Activated CD4-positive, alpha-beta T cell treated with anti-CD3 and anti-CD28 coated beads, Interleukin-2, Interleukin-4, amounts not matched to agents 100 ng/mL and 50 ng/mL, durations not matched to agents 16 hours and 8 hours (primary cell): ENCODE data around the gene KIAA0040.

Experiments used
- DNase-seq: peaks from one replicate; pipeline ENCODE4 v3.0.0-alpha.2; 2020; ENCODE audit warnings: low spot score

Gene KIAA0040

DNA sequence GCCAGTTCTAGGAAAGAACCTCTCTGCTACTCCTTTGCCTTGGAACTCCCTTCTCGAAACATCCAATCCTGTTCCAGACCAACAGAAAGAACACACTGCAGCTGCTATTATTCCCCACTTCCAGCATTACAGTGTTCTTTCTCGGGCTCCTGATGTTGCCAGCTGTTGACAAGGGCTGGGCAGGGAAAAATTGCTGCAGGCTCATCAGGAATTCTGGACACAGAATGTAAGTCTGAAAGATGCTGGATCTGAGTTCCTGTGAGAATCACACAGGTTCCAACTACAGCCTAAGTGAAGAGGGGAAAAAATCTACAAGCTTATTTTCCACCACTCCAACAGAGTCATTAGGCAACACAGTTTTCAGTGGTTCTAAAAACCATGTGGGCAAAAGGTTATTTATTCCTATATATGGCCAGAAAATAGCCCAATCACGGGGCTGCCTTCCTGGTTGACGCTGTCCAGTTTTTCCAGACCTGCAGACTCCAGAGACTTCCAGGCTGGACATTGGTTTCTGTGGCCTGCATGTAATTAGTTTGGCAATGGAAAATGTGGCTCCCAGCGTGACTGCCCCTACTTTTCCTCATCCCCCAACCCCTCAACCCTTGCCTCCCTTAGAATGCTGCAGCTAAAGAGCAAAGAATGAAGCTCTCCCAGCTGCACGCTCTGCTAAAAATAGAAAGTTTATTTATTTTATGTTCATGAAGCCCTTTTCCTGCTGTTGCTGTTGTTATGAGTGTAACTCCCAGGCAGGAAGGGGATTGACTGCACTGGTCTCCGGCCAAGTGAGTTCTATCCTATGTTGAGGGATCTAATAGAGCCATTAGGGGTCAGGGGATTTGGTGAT, 8.3 kb upstream of the KIAA0040 start:
- no peak for DNase-seq

DNA sequence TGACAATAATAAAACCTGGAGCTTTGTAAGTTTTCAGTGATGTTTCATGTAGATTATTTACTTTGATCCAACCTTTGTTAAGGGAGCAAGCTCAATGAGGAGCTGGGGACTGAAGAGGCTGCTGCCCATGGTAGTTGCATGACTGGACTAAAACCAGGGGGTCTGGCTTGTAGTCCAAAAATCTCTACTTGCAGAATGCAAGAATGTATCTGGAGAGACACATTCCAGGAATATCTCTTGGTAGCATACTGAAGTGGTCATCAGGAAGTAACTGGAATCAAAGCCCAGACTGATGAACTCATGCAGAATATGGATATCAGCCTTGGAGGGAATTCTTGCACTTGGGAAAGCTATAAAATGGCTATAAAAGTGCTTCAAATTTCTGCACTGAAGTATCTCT, 5.8 kb upstream of the KIAA0040 start:
- DNase-seq, result no peak

DNA sequence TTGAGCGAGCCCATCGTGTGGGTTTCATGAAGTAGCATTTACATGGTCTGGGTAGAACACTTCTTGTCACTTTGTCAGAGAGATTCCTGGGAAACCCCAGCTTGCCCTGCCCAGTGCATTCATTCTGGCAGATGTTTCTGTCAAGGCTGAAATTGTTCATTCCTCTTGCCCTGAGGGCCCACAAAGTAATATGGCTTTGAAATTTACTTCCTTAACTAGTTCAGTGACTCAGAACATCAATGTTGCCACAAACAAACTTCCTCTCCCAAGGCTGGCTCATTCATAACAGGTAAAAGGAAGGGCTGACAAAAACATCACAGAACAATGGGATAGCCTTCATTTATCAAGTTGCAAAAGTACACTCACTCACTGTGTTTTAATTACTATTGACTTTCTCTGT, 5.0 kb upstream of the KIAA0040 start:
- no peak for DNase-seq

DNA sequence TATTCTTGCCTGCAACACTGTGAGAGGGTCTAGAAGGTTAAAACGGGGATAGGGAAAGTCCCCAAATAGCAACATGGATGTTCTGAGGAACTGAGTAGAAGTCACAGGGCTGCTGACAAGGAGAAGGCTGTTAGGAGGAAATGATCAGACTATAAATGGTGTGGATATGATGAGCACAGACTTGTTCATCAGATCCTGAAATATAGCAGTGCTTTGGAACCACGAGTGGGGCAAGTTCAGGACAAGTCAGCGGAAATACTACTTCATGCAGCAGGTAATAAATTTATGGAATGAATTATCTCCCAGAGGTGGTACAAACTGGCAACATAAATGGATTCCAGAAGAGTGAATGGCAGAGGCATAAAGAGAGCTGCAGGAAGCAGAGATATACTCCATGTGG, 3.2 kb upstream of the KIAA0040 start:
- DNase-seq, result no peak

GRCh38 chr1:175195281-175195680, 2.7 kb upstream of the KIAA0040 start:
- DNase-seq, result no peak

DNA sequence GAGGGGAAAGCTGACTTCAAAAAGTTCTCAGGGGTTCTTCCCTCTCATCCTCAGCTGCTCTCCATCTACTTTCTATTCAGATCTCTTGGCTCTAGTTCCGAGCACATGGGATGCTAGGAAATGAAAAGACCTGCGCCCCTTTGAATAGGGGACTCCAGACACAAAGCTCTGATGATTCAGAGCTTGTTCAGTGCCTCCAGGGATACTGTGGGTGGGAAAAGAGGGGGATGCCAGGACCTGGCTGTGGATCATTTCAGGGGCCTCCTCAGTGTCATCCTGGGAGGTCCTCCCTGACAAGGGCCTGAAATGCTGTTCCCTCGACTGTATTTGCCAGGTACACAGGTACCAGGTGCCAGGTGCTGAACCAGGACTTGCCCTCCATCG, 943 bp upstream of the KIAA0040 start:
- no peak for DNase-seq

DNA sequence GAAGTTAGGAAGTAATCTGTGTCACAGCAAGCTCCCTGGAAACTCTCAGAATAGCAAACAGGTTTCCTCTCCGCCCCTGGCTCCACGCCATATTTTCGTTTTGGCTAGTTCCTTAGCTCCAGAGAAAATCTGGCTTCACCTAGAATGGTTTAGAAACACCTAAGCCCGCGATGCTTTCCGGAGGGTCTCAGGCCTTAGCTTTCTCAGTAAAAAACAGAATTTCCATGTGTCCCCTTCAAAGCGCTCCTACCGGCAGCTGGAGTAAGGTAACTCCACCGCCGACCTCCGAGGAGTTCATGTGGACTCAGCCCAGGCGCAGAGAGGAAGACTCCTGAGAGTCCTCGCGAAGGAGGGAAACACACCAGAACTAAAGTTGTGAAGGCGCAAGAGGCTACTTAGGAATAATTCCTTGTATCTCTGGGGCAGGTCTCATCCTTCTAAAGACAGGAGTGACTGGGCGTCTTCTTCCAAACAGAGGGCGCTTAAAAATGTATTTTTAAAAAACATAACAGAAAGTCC, 406 bp downstream of the KIAA0040 start:
- peak; percentile 31 for DNase-seq

GRCh38 chr1:175191659-175192058, 917 bp downstream of the KIAA0040 start:
- DNase-seq, result peak; percentile 40

DNA sequence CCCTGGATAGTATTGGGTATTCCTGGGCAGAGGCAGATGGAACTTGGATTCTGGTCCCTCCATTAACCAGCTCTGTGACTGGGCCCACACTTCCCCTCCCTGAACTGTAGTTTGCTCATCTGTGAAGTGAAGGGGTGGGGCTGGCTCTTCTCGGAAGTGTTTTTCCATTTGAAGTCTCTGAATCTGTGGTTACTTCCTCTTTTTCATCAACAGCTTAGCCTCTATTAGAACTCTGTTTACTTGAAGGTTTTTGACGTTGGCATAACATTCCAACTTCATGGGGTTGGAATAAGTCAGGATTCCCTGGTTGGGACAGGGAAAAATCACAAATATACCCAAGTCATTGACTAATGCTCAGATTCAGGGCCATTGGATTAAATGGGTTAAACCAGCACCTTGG, 3.6 kb downstream of the KIAA0040 start:
- DNase-seq, result peak; percentile 75

GRCh38 chr1:175186433-175187160, 6.0 kb downstream of the KIAA0040 start:
- DNase-seq, result no peak

GRCh38 chr1:175185903-175186302, 6.7 kb downstream of the KIAA0040 start:
- no peak for DNase-seq

DNA sequence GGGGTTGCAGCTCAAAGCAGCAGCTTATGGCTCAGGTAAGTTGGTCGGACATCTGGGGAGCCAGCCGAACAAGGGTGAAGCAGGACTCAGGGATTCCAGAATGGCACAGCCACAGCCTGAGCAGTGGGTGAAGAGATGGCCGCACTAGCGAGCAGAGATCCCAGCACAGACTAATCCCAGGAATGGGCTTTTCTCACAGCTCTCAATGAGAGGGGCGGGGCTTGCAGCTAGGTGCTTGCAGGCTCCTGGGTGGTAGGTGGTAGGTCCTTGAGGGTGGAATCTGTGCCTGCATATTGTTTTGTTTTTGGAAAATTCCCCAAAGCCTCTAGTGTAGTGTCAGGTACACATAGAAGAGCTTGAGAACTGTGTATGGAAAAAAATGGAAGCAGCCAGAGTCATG, 9.0 kb downstream of the KIAA0040 start:
- no peak for DNase-seq

- no peak for DNase-seq
Observed at GRCh38 chr1:175182201-175182746, 10.3 kb downstream of the KIAA0040 start.

DNA sequence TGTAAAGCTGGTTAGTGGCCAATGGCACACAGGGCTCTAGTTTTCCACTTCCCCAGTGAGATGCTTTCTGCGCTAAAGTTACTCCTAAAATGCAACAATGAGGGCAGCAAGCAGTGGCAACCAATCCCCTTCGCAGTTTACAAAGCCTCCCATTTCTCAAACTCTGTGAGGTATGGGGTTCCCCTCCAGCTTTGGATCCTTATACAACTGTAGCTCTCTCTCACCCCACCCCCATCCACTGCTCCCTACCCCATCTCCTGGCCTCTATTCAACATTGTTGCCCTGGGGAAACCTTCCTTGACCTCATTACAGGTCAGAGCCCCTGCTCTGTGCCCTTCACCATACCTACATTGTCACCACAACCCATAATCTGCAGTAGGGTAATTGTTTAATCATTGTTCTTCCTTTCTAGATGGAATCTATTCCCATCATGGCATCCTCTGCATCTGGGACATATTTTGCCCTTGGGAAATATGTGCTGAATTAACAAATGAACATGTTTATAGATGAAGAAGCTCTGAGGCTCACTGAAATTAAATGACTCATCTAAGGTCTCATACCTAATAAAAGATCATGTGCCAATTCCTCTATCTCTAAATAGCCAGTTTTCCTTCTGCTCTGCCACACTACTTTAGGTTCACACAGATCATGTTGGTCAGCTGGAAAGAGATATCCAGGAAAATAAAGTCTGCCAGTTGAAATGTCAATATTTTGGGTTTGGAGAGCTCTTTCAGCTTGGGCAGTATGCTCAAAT, 12.6 kb downstream of the KIAA0040 start:
- no peak for DNase-seq

DNA sequence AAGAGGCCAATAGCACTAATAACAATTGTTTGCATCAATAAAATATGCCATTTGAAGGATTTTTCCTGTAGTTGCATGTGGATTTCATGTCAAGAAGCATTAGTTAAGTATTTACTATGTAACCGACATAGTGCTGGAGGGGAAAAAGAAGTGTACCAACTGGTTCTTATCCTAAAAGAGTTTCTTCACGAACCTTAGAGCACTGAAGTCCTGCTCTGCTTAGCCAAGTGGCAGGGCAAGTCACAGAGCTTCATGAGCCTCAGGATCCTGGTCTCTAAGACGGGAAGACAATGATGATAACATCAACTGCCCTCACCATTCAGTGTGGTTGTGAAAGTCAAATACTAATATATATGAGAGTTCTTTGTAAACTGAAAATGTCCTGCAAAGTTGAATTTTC, 14.1 kb downstream of the KIAA0040 start:
- no peak for DNase-seq

DNA sequence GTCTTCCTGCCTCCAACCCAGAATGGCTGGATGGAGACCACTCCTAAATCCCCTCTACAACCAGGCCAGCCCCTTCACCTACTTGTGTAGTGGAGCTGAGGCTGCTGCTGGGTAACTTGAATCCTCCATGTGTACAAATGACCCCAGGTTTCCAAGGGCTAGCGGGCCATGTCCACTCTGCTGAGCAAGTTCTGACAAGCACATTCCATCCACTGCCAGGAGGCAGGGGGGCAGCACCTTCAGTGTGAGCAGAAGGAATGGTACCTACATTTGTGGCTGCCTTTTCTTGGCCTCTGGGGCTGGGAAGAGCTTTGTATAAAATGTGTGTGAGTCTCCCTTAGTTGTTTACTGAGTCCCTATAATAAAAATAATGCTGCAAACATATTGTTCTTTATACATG, 14.5 kb downstream of the KIAA0040 start:
- DNase-seq, result no peak

DNA sequence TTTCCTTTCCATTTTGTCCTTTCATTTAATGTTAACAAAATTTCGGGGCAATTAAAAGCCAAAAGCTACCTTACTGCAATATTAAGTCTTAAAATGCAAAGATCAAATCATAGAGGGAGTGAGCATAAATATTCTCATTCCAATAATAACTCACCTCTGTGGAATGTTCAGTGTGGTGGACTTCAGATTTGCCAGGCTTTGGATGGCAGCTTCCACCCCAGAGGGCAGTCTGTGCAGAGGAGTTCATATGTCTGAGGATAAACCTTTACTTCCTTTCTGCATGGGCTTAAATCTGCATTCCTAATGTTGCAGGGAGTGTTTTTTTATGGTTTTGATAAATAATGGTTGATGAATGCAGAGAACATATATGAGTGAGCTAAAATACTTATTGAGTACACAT, 16.3 kb downstream of the KIAA0040 start:
- no peak for DNase-seq

DNA sequence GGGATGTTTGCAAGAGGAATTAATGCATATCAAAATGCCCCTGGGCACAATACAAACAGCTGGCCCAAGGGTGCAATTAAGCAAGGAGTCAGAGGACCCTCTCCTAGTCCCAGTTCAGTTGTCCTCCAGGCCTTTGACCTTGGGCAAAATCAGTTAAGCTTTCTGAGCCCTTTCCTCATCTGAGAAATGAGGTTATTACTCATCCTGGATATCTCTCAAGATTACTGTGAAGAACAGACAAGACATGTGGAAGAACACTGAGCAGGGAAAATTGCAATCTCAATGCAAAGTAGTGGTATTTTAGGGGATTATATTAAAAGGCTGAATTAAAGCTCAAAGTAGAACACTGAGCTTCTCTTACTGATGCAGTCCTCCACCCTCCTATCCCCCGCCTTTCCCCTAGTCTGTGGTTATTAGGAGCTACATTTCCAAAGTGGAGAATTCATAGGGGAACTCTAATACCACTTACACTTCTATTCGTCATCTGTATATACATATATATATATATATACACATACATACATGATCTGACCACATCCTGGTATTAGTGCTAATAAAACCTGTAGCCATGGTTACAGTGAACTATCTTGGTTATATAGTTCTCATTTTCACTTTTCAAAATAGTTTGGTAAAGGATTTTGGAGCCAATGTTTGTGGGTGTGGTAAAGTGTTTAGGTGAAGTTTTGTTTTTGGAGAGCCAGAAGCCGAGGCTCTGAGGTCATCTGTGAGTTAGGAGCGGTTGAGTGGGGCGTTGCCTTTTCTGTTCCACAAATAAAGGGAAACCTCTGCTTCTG, 18.1 kb downstream of the KIAA0040 start:
- DNase-seq, result no peak

GRCh38 chr1:175173531-175173930, 19.0 kb downstream of the KIAA0040 start:
- DNase-seq, result no peak

GRCh38 chr1:175172503-175172902, 20.1 kb downstream of the KIAA0040 start:
- DNase-seq, result no peak
